Endothelial cell (in vitro differentiated cells): Measurements from ENCODE around the gene TUBA3D. TPM values are rescaled to one million over a fixed set of nuclear protein-coding genes. Genes with fewer than 3 reads are reported as not detected.
A peak's percentile ranks its signal among the peaks of the same experiment; 100 is the strongest.
"Not testable (repeated sequence)": the region's sequence is repeated elsewhere in the genome, so short reads cannot be mapped to it uniquely, and the experiment has no call there.

Source experiments
- DNase-seq: peaks from one replicate; pipeline ENCODE4 v3.0.0; 2021; ENCODE audit warnings: low spot score
- H3K27ac Mint-ChIP-seq: one replicate; pipeline ENCODE4 v1.8.0; 2021; ENCODE audit warnings: mixed read lengths, inconsistent platforms; ENCODE audit not compliant: unreplicated experiment
- H3K27me3 Mint-ChIP-seq: one replicate; pipeline ENCODE4 v1.8.0; 2021; ENCODE audit warnings: mild to moderate bottlenecking, moderate library complexity, mixed read lengths, inconsistent platforms; ENCODE audit not compliant: unreplicated experiment
- H3K36me3 Mint-ChIP-seq: one replicate; pipeline ENCODE4 v1.8.0; 2021; ENCODE audit warnings: mild to moderate bottlenecking, low read depth, mixed read lengths, inconsistent platforms; ENCODE audit not compliant: unreplicated experiment
- H3K4me1 Mint-ChIP-seq: one replicate; pipeline ENCODE4 v1.8.0; 2021; ENCODE audit warnings: mild to moderate bottlenecking, mixed read lengths, inconsistent platforms; ENCODE audit not compliant: unreplicated experiment
- H3K4me3 Mint-ChIP-seq: one replicate; pipeline ENCODE4 v1.8.0; 2021; ENCODE audit warnings: mild to moderate bottlenecking, mixed read lengths, inconsistent platforms; ENCODE audit not compliant: unreplicated experiment
- H3K9me3 Mint-ChIP-seq: one replicate; pipeline ENCODE4 v1.8.0; 2021; ENCODE audit warnings: mixed read lengths, inconsistent platforms; ENCODE audit not compliant: unreplicated experiment
- CTCF ChIP-seq: fragments of 200-600 bp; sonication (generic); IDR thresholded peaks from one replicate; pipeline ENCODE4 v1.5.0; 2021; ENCODE audit warnings: antibody characterized with exemption; ENCODE audit not compliant: unreplicated experiment
- total RNA-seq: library from RNA; stranded (reverse); fragmentation: NEBNext Ultra II Directional; extraction: Animal tissue kit (Norgen Biotek cat#: 25700); gene quantifications from one replicate; pipeline ENCODE4 v1.2.1, GENCODE V29; 2021; ENCODE audit not compliant: unreplicated experiment

The TUBA3D gene
- total RNA-seq, 1 donor from 2014 or later: not detected

GRCh38 chr2:131478850-131479461, 3.0 kb downstream of the TUBA3D start:
- not testable (repeated sequence) for H3K27ac Mint-ChIP-seq, H3K36me3 Mint-ChIP-seq, H3K4me1 Mint-ChIP-seq, H3K9me3 Mint-ChIP-seq, H3K4me3 Mint-ChIP-seq, H3K27me3 Mint-ChIP-seq, DNase-seq

GRCh38 chr2:131480351-131480750, 4.4 kb downstream of the TUBA3D start:
- not testable (repeated sequence) for H3K27me3 Mint-ChIP-seq, H3K9me3 Mint-ChIP-seq, H3K4me3 Mint-ChIP-seq, H3K4me1 Mint-ChIP-seq, DNase-seq, H3K27ac Mint-ChIP-seq, H3K36me3 Mint-ChIP-seq

GRCh38 chr2:131482506-131483155, 6.7 kb downstream of the TUBA3D start:
- not testable (repeated sequence) for DNase-seq, H3K27me3 Mint-ChIP-seq, H3K9me3 Mint-ChIP-seq, H3K4me1 Mint-ChIP-seq, H3K27ac Mint-ChIP-seq, H3K36me3 Mint-ChIP-seq, H3K4me3 Mint-ChIP-seq

GRCh38 chr2:131483981-131484820, 8.3 kb downstream of the TUBA3D start:
- H3K4me3 Mint-ChIP-seq, H3K36me3 Mint-ChIP-seq, H3K4me1 Mint-ChIP-seq, H3K27ac Mint-ChIP-seq, H3K27me3 Mint-ChIP-seq, H3K9me3 Mint-ChIP-seq, DNase-seq: not testable (repeated sequence)

DNA sequence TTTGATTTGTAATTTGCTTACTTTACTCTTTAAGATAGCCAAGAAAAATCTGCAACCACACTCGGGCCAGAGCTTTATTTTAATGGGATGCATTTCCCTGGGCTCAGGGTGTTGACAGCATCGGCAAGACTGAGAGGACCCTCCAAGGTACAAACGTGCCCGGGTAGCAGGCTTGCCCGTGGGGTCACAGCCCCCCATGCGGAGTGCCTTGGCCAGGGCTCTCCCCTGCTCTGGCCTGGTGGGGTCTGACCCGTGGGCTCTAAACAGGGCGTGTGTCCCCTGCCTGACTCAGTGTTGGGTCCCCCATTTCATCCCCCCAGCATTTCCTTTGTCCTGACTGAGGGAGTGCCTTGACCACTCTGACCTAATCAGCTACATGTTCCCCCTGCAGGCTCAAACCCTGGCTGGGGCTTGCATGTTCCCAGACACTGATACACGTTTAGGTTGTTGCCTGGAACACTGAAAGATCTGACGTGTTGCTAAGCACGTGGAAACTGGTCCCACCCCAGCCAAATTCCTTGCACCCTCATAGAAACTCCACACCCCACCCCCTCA, 9.1 kb downstream of the TUBA3D start:
- not testable (repeated sequence) for H3K27ac Mint-ChIP-seq, H3K4me1 Mint-ChIP-seq, H3K9me3 Mint-ChIP-seq, H3K36me3 Mint-ChIP-seq, H3K27me3 Mint-ChIP-seq, H3K4me3 Mint-ChIP-seq, DNase-seq

GRCh38 chr2:131486201-131486902, 10.4 kb downstream of the TUBA3D start:
- H3K36me3 Mint-ChIP-seq, H3K27me3 Mint-ChIP-seq, H3K4me1 Mint-ChIP-seq, H3K4me3 Mint-ChIP-seq, H3K9me3 Mint-ChIP-seq, H3K27ac Mint-ChIP-seq, DNase-seq: not testable (repeated sequence)

GRCh38 chr2:131488306-131489205, 12.6 kb downstream of the TUBA3D start:
- Mint-ChIP-seq H3K4me1 (peaks cover 7% of the 10 kb centered on the region), H3K36me3 (peaks cover 4% of the 10 kb centered on the region), H3K27me3 (peaks cover 3% of the 10 kb centered on the region), H3K27ac (no peak overlapping the region), H3K9me3 (no peaks in the 10 kb centered on the region), H3K4me3 (no peak overlapping the region)
- no peak for TF ChIP-seq CTCF
- no peak for DNase-seq

DNA sequence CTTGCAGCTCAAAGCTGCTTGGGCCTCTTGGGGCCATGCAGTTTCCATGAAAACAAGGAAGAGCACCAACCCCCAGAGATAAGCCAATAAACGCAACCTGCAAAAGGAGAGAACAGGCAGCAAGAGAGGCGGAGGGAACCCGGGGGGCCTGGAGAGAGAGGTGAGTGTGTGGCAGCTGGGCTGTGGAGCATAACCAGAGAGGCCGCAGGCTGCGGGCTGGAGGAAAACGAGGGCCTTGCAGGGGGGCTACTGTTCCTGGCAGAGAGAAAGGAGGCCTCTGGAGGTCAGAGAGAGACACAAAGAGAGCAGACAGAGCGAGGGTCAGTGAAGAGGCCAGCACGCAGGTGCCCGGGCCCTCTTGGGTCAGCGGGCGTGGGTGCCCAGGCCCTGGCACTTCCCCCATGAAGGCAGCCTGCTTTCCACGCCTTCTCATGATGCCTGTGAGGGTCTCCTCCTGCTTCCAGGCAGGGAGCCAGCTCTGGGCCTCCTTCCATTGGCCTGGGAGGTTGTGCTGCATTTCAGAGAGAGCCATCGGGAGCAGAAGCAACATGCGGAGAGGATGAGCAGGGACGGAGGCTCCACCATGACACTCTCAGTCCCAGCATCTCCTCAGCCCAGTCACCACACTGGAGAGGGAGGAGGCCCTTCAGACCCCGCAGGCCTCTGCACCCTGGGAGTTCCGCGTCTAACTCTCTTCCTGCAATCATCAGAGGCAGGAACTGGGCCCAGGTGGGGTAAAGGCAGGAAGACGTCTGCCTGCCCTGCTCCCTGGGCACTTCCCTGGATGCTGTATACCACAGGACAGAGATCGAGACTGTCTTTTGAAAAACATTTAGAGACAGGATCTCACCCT, 14.9 kb downstream of the TUBA3D start:
- Mint-ChIP-seq H3K4me3 (peak overlapping the region; percentile 78), H3K27ac (peak overlapping the region; percentile 36), H3K4me1 (peaks cover 12% of the 10 kb centered on the region)
- not testable (repeated sequence) for H3K9me3 Mint-ChIP-seq, H3K36me3 Mint-ChIP-seq, H3K27me3 Mint-ChIP-seq
- DNase-seq: peak; percentile 14

DNA sequence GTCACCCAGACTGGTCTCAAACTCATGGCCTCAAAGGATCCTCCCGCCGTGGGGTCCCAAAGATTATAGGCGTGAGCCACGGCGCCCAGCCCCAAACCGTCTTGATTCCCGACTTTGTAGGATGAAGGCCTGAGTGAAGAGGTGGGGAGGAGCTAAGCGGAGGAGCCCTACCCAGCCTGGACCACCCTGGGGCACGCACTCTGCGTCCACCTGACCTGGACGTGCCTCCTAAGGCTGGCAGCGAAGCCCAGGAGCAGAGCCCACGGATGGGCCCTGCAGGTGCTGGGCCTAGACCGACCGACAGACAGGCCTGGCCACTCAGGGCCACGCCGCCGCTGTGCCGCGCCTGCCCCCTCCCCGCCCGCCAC, 15.5 kb downstream of the TUBA3D start:
- Mint-ChIP-seq H3K4me3 (peak overlapping the region; percentile 76), H3K27ac (peak overlapping the region; percentile 36), H3K4me1 (peaks cover 12% of the 10 kb centered on the region)
- H3K9me3 Mint-ChIP-seq, DNase-seq, H3K27me3 Mint-ChIP-seq, H3K36me3 Mint-ChIP-seq: not testable (repeated sequence)
